SHP77 treated with DMSO at 0.1 percent for 48 hours (cell line): Measurements from ENCODE around the gene HERC2.
"Not testable (repeated sequence)": the region's sequence is repeated elsewhere in the genome, so short reads cannot be mapped to it uniquely, and the experiment has no call there.

Experiments
- DNase-seq: peaks from one replicate; lab custom pipeline; 2025; lab: John Stamatoyannopoulos, UW

The HERC2 gene

DNA sequence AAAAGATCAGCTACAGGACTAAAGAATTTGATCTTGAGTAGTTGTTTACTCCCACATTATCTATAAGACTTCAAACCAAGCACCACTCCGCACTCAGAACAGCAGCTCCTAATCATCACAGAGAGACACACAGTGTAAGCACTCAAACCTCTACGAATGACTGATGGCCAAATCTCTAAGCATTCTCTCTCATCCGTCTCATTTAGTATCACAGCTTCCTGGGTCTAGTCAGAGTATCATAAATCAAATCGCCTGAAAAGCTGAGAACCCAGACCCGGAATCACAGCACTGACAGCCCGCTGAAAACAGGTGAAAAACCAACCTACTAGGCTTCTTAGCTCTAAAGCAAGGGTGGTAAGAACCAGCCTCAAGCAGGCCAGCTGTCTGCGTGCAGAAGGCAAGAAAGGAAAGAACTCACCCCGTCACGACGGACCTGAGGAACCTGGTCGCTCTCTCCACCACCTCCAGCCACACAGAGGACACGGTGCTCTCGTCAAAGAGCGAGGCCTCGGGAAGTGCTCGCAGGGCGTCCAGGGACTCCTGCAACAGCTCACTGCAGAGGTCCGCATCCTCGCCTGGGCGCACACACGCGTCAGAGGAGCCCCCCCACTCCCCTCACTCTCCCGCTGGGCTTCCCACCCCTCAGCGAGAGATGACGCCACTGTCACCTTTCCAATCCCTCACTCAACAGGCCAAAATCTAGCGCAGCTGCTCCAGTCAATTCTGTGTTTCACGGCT lies 47.9 kb downstream of the HERC2 start:
- DNase-seq: no peak

DNA sequence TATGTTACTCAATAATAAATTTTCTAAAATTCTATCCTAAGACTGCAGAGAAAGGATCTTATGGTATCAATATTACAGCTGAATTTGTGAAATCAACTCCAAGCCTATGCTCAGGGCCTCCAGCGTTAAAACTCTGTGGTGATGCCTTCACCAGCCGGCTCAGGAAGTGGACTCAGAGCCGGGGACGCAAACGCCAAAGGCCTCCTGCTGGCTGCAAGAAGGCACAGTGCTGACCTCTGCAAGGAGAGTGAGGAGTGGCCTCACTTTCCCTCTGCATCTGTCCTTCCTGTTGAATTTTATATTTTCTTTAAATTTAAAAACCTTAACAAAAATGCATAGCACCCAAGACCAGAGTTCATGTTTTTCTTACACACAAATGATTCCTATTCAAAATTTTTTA lies 48.5 kb downstream of the HERC2 start:
- DNase-seq: no peak

DNA sequence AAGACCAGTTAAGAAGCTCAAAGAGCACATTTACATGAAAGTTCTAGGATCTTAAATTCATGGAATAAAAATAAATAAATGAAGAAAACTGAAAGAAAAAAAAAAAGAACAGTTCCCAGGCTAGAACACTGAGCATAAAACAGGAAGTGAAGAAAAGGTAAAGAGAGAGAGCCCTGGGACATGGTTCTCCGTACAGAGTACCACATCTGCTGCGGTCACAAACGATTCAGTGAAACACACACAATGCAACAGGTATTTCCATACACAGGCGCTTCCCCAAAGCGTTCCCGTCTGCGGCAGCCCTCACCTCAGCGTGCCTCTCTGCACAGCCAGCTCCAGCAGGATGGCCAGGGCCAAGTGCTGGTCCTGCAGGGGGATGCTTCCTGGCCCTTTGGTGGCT lies 49.4 kb downstream of the HERC2 start:
- DNase-seq: no peak

DNA sequence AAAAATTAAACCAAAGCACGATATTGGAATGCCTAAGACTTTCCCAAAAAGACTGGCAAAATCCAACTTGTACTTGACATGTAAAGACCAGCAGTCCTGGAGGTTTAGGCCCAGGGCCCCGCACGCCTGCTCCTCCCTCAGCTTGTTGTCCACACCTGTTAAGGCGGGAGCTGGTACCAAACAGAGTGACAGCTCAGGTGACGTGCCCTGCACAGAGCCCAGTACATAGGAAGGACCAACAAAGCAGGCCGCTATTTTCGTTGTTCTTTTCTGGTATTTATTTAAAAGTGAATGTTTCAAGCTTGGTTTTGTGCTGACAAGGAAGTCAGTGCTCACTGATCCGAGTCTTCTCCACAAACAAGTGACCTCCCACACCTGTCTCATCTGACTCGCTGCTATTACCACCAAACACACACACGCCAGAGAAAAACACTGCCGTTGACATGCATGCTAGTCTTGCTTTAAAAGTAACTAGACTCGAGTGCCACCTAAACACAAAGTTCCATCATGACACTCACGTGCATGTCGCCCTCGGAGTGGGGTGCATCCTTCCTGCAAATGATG lies 50.2 kb downstream of the HERC2 start:
- no peak for DNase-seq

DNA sequence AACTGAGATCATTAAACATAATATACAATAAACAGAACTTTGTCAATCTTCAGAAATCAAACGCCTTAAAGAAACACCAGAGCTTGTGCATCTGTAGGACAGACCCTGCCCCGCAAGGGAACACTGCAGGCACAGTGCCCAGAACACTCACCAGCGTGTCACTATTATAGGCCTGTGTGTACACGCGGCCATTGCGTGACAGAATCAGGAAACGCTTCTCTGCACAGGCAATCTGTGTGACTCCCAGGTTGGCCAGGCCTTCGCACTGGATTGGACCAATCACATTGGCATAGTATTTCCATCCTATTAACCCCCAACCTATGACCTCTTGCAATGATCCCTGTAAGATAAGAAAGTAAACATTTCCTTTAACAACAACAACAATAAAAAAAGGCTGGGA lies 52.9 kb downstream of the HERC2 start:
- no peak for DNase-seq

DNA sequence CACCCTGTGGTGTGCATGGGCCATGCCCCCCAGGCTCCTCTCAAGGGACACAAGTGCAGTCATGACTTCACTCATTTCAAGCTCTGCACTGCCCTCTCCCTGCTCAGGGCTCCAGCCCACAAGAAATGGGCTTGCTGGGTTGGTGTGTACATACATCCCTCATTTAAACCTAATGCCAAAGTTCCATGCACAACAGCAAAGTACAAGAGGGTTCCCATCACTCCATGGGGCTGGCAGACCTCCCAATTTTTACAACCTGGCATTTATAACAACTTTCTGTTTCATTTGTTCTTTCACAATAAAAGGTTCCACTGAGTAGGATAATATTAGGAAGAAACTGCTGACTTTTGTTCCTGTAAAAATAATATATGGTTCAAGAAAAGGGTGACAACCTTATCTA lies 54.3 kb downstream of the HERC2 start:
- no peak for DNase-seq

DNA sequence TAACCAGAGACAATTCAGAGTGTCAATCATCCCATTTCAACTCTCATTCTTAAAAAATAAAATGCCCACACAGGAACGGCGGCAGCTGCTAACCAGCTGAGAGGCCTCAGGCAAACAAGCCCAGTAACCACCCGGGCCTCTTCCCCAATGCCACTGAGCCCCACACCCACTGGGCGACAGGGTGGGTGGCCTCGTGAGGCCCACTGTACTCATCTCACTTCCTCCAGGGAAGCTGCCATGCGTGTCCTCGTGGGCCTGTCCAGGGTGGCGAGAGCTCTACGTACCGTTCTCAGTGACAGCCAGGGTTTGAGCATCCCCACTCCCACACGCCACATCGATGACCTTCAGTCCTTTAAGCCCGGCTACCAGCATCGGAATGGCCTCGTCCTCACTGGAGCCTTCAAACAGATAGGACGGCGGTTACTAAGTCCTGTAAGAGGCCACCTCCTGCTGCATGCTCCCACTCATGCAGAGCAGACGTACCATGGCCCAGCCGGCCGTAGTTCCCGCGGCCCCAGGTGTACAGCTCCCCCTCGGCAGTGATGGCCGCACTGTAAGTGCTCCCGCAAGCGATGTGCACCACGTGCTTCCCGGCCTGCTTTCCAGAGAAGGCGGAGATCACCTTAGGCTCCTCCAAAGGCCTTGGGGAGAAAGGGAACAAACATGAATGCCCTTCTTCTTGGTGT lies 56.5 kb downstream of the HERC2 start:
- DNase-seq: no peak

DNA sequence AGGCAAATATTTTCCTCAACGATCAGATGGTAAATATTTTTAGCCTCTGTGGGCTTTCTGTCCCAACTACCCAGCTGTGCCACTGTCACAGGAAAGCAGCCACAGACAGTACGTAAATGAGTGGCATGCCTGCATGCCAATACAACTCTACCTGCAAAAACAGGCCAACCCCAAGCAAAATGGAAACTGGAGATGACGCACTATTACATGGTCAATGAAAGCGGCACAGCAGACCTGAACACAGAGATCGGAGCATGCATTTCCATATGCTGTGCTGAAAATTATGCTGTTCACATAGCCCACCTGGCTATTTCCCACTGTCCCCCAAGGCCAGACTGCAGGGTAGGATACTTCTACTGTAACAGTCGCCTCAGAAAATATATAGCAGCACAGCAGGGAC lies 57.8 kb downstream of the HERC2 start:
- DNase-seq: no peak

DNA sequence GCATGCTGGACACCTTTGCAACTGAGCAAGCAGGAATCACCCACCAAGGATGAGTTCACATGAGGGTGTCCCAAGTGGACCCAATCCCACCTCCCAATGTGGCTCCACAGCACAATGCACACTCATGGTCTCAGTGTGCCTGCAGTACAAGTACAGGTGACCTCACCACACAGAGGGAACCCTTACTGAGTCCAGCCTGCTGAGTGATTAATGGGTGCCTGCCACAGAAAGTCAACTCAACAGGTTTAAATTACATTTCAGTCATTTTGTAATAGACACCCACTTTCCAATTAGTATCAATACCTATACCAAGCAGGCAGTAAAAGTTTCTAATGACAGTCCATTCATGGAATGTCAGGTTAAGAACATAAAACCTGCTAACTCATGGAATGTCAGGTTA lies 59.5 kb downstream of the HERC2 start:
- no peak for DNase-seq

DNA sequence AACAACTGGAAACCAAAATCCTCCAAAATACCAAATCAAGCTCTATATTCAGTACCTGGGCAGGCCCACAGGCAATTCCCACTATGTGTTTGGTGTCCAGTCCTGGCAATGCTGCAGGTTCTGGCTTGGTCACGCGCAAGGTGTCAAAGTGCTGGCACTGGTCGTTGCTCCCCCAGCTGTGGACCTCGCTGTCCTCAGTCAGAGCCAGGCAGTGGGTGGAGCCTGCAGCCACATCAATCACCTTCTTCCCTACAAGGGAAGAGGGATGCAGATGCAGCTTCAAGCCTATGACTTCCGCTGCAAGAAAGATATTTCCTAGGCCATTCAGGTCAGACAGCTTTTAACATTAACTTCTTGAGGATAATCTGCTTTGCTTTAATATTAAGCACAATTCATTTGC lies 61.3 kb downstream of the HERC2 start:
- DNase-seq: no peak

DNA sequence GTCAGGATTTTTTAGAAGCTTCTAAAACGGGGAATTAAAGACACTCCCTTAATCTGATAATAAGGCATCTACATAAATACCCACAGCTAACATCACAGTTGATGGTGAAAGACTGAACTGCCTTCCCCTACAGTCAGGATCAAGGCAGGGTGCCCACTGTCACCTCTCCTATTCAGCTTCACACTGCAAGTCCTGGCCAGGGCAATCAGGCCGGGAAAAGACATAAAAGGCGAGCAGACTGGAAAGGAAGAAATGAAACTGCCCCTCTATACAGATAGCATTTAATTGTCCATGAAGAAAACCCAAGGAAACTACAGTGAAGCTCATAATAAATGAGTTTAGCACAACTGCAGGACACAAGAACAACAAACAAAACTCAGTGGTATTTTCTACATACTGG lies 61.7 kb downstream of the HERC2 start:
- no peak for DNase-seq

DNA sequence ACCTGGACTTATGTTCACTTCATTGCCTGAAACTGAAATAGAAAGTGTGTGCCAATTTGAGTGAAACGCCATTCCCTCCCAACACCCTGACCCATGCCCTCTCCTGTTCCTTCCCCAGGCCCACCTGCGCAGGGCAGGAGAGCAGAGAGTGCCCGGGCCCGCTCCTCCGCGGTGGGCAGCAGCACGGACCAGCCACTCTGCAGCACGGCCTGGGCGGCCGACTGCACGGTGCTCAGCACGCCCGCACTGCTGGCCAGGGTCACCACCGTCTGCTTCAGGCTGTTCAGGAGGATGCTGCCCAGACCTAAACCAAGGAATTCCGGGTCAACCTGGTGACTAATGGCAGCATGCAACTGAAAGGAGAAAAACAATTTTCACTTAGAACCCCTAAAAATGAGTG lies 66.0 kb downstream of the HERC2 start:
- DNase-seq: no peak

DNA sequence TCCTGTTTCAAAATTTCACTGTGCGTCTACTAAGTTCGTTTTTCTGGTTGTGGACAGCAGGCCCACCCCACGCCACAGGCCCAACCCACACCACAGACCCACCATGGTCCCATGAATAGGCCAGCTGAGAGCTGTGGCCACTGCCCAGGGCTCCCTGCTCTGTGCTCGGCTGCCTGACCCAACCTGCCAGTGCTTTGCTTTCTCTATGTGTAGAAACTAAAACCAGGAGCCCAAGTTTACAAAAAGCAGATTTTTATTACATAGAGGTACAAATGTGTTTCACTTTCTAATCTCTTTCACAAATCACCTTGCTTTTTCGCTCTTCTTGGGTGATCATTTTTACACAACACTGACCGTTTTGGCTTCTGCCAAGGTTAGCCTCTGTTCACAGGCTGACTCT lies 69.1 kb downstream of the HERC2 start:
- DNase-seq: no peak

DNA sequence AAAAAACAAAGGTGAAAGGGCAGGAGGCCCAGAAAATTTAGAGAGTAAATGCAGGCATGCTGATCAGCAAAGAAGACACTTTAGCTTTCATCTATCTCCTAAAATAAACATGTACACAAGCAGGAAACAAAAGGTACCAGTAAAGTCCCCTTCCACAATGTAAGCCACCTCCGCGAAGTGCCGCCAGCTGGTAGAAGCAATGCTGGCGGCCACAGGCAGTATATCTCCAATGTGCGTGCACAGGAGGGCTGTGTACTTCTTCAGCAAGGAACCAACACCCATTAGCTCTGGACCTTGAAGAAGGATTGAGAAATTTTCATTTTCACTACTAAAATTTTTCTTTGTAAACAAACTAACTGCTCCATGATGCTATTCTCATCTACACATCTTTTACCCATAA lies 75.4 kb downstream of the HERC2 start:
- DNase-seq: no peak

DNA sequence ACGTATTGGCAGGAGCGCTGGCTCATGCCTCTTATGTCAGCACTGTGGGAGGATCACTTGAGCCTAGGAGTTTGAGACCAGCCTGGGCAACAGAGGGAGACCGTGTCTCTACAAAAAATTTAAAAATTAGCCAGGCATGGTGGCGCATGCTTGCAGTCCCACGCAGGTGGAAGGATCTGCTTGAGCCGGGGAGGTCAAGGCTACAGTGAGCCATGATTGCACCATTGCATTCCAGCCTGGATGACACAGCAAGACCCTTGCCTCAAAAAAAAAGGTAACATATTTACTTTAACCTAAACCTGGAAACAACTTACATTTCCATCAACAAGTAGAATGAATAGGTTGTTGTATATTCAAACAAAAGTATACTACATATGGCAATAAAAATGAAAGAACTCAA lies 78.1 kb downstream of the HERC2 start:
- no peak for DNase-seq

DNA sequence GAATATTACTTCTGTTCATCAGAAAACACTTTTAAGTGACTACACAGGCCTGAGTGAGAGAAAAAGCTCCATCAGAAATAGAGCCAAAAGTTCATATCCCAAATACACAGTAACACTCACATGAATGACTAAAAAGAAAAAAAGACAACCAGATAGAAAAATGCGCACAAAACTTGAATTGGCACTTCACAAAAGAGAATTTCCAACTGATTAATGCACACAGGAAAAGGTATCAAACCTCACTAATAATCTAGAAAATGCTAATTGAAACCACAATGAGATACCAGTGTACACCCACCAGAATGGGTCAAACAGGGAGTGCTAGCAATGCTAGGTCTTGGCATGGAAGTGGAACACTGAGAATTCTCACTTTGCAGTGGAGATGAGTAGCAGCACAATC lies 78.6 kb downstream of the HERC2 start:
- no peak for DNase-seq

DNA sequence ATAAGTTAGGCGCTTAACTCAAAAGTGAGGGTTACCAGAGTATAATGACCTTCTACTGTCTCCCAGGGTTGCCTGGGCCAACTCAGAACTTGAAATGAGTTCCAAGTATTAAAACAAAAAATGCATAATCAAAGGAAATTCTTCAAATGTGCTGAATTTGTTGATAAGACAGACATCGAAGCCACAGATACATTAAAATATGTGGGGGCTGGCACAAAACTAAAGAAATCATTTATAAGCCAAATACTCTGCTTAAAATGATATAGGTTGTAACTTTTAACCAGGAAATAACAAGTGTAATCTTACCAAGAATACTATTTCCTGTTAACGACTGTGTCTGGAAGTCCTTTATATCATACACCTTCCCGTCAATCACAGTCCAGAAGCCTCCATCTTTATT lies 83.7 kb downstream of the HERC2 start:
- not testable (repeated sequence) for DNase-seq

DNA sequence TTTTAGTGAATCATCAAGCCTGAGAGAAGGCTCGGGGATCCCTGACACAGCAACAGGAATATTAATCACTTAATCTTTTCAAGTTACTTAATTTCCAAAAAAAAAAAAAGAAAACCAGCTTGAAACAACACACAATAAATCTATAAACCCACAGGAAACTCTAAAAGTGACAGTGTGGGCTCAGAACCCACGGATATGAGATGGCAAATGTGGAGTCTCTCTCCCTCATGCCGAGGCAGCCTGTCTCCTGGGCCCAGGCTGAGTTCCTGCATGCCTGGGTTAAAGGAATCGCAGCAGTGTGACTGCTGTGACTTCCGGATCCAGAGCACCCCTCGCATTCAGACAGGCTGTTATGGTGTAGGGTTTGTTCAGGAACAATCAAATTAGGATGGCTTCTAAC lies 90.2 kb downstream of the HERC2 start:
- not testable (repeated sequence) for DNase-seq

DNA sequence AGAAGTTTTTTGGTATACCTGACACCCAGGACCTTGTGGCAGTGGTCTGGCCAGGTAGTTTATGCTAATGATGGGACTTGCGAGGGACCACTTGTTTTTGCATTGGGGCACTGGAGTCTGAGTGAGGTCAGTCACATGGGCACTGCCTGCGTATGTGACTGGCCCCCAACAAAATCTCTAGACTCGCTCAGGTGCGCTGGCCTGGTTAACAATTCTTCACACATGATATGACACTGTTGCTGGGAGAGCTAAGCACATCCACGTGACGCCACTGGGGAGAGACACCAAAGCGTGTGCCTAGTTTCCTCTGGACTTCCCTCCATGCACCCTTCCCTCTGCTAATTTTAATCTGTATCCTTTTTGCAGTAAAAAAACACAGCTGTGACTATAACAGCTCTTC lies 90.6 kb downstream of the HERC2 start:
- DNase-seq: not testable (repeated sequence)

DNA sequence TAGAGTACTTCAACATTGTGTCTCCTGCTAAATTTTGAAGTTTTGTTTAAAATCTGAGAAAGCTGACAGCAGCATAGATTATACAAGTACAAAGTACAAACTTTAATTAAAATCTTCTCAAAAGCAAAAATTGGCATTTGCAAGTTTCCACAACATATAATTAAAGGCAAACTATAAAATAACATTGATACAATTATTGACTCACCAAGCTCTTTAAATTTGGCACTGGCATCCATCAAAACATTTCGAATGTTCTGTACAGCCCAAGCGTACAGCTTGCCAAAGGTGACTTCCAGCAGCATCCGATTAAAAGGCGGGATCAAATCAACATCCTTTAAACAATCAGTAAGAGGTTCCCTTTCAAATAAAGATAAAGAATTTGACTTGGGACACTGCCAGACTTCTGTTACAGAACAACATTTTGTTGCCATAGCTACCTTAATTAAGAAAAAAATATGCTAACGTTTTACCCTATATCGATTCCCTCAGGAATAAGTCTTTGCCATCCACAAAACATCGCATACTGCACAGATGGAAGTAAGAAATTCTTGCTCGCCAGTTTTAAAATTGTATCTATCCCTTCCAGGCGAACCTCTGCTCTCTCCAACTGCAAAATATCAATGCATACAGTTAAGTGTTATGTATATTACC lies 92.9 kb downstream of the HERC2 start:
- not testable (repeated sequence) for DNase-seq

DNA sequence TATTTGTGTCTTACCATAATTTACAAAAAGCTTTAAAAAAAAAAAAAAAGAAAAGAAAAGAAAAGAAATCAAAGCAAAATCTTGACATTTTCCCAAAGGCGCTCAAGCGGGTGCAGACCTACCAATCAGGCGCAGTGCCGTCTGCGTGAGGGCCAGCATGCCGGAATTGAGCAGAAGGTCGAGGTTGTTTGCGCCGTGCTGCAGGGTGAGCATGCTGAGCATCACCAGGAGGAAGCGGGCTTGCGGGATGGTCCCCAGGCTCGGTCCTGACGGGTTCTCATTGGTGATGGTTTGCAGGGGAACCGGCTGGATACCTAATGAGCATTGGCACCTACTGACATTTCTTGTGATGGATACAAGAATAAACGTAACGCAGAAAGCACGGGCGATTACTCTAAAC lies 93.9 kb downstream of the HERC2 start:
- DNase-seq: no peak

DNA sequence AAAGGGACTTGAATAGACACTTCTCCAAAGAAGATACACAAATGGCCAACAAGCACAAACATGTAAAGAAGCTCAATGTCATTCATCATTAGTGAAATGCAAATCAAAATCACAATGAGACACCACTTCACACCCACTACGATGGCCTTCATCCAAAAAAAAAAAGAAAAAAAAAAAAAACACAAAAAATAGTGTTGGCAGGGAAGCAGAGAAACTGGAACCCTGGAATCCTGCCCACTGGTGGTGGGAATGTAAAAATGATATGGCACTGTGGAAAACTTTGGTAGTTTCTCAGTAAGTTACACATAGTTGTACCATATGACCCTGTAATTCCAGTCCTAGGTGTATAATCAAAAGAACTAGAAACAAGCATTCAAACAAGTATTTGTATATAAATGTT lies 94.7 kb downstream of the HERC2 start:
- not testable (repeated sequence) for DNase-seq

DNA sequence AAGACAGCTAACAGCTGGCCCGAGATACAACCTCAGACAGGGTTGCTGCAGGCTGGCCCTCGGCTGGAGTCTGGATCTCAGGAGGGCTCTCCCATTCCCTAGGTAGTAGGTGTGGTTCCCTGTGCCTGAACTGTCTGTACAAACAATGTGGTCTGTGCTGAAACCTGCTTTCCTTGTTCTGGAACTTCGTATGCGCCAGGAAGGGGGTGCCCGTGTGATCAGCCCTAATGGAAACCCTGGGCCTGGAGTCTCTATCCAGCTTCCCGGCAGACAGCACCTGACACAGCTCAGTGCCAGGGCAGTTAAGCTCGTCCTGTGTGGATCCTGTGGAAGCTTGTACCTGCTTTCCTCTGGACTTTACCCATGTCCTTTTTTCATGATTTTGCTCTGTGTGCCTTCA lies 99.4 kb downstream of the HERC2 start:
- DNase-seq: not testable (repeated sequence)
